Thymus (tissue), 11 donors: ENCODE measurements around the gene BCAS4. TPM values are rescaled to one million over a fixed set of nuclear protein-coding genes. Genes with fewer than 3 reads are reported as not detected.
A peak's percentile ranks its signal among the peaks of the same experiment; 100 is the strongest.

Source experiments
- DNase-seq, 9 donors: peaks; one replicate each; pipeline ENCODE4 v3.0.0-alpha.2; 2013; ENCODE audit warnings: low spot score in 9 of 9, low read depth in 6 of 9, missing footprints in 1 of 9
- H3K27ac ChIP-seq, 2 donors: one replicate each; pipeline ENCODE4 v1.5.1; 2013; ENCODE audit warnings: control low read depth in 1 of 2, low read depth in 1 of 2, low read length in 1 of 2, mild to moderate bottlenecking in 1 of 2, moderate library complexity in 1 of 2
- H3K27me3 ChIP-seq, 2 donors: one replicate each; pipeline ENCODE4 v1.5.1; 2013; ENCODE audit warnings: low read length in 1 of 2; ENCODE audit not compliant: control insufficient read depth in 2 of 2, insufficient read depth in 1 of 2
- H3K36me3 ChIP-seq, 2 donors: one replicate each; pipeline ENCODE4 v1.5.1; 2013; ENCODE audit warnings: low read length in 1 of 2, mild to moderate bottlenecking in 1 of 2, moderate library complexity in 1 of 2; ENCODE audit not compliant: control insufficient read depth in 2 of 2, insufficient read depth in 2 of 2
- H3K4me1 ChIP-seq, 2 donors: one replicate each; pipeline ENCODE4 v1.5.1; 2013; ENCODE audit warnings: low read length in 2 of 2; ENCODE audit not compliant: control insufficient read depth in 2 of 2, insufficient read depth in 2 of 2
- H3K4me3 ChIP-seq, 2 donors: one replicate each; pipeline ENCODE4 v1.5.1; 2013; ENCODE audit warnings: low read length in 2 of 2, control low read depth in 1 of 2, mild to moderate bottlenecking in 1 of 2
- H3K9me3 ChIP-seq, 2 donors: one replicate each; pipeline ENCODE4 v1.5.1; 2013; ENCODE audit warnings: low read length in 1 of 2, mild to moderate bottlenecking in 1 of 2; ENCODE audit not compliant: control insufficient read depth in 2 of 2, insufficient read depth in 1 of 2
- whole genome bisulfite sequencing: extraction: QIAGEN DNeasy Blood & Tissue Kit; methylation state at CpG from one replicate; pipeline ENCODE4 v1.1.7; 2013; 5-methylcytosine and 5-hydroxymethylcytosine counted together
- polyA plus RNA-seq: library from polyadenylated mRNA; stranded (reverse); fragments of 200-250 nt; gene quantifications from one replicate; pipeline ENCODE4 v1.2.3, GENCODE V29; 2013
- total RNA-seq: library from RNA; stranded (reverse); fragments of 120-200 nt; gene quantifications from one replicate; pipeline ENCODE4 v1.2.4, GENCODE V29; 2013
- donor health status: healthy.

BCAS4 gene
- total and polyA plus RNA-seq, 2 donors, result 14.5 to 17.5 TPM

GRCh38 chr20:50852085-50852484 lies 57.2 kb downstream of the BCAS4 start:
- Histone ChIP-seq H3K27me3 (no peaks in the 10 kb centered on the region), H3K27ac (no peak overlapping the region), H3K36me3 (no peaks in the 10 kb centered on the region), H3K9me3 (no peaks in the 10 kb centered on the region), H3K4me3 (no peak overlapping the region), H3K4me1 (peaks cover 0 to 31% of the 10 kb centered on the region in 2 donors)
- WGBS, result 97% methylated on average over 9 of the region's 9 CpGs
- no peak for DNase-seq

- Histone ChIP-seq H3K9me3 (no peaks in the 10 kb centered on the region), H3K27ac (peak overlapping the region in 1 of 2 donors; percentile 26), H3K36me3 (no peaks in the 10 kb centered on the region), H3K4me3 (no peak overlapping the region), H3K27me3 (no peaks in the 10 kb centered on the region), H3K4me1 (peaks cover 0 to 14% of the 10 kb centered on the region in 2 donors)
- no peak for DNase-seq
- WGBS, result 96% methylated on average over 18 of the region's 18 CpGs
Observed at GRCh38 chr20:50854506-50855249, 59.8 kb downstream of the BCAS4 start.

- Histone ChIP-seq H3K27me3 (no peaks in the 10 kb centered on the region), H3K9me3 (no peaks in the 10 kb centered on the region), H3K27ac (peak overlapping the region; percentile 20 to 63), H3K36me3 (no peaks in the 10 kb centered on the region), H3K4me1 (peaks cover 0 to 7% of the 10 kb centered on the region in 2 donors), H3K4me3 (no peak overlapping the region)
- no peak for DNase-seq
- WGBS, result 92% methylated on average over 23 of the region's 23 CpGs
Observed at GRCh38 chr20:50855498-50856474, 60.9 kb downstream of the BCAS4 start.

- H3K4me1 ChIP-seq, result no peaks in the 10 kb centered on the region
- no peak for DNase-seq
- H3K36me3 ChIP-seq, result no peaks in the 10 kb centered on the region
- H3K27ac ChIP-seq, result peak overlapping the region; percentile 55 to 59
- no peaks in the 10 kb centered on the region for H3K9me3 ChIP-seq
- 96% methylated on average over 5 of the region's 5 CpGs for WGBS
- H3K27me3 ChIP-seq, result no peaks in the 10 kb centered on the region
- H3K4me3 ChIP-seq, result no peak overlapping the region
Observed at GRCh38 chr20:50856475-50857041, 61.7 kb downstream of the BCAS4 start.

GRCh38 chr20:50857348-50857747 lies 62.5 kb downstream of the BCAS4 start:
- no peaks in the 10 kb centered on the region for H3K4me1 ChIP-seq
- no peaks in the 10 kb centered on the region for H3K9me3 ChIP-seq
- DNase-seq, result no peak
- no peak overlapping the region for H3K4me3 ChIP-seq
- 97% methylated on average over 7 of the region's 7 CpGs for WGBS
- no peaks in the 10 kb centered on the region for H3K27me3 ChIP-seq
- H3K27ac ChIP-seq, result no peak overlapping the region
- no peaks in the 10 kb centered on the region for H3K36me3 ChIP-seq

GRCh38 chr20:50858525-50858924 lies 63.7 kb downstream of the BCAS4 start:
- no peaks in the 10 kb centered on the region for H3K4me1 ChIP-seq
- 98% methylated on average over 5 of the region's 5 CpGs for WGBS
- H3K4me3 ChIP-seq, result no peak overlapping the region

GRCh38 chr20:50859161-50859560 lies 64.3 kb downstream of the BCAS4 start:
- WGBS, result 98% methylated on average over 10 of the region's 10 CpGs

More at GRCh38 chr20:50858525-50858924, 63.7 kb downstream of the BCAS4 start:
- Histone ChIP-seq H3K27ac (no peak overlapping the region), H3K27me3 (no peaks in the 10 kb centered on the region), H3K36me3 (no peaks in the 10 kb centered on the region), H3K9me3 (no peaks in the 10 kb centered on the region)
- no peak for DNase-seq

GRCh38 chr20:50861012-50861411 lies 66.2 kb downstream of the BCAS4 start:
- no peak overlapping the region for H3K27ac ChIP-seq
- H3K9me3 ChIP-seq, result no peaks in the 10 kb centered on the region
- no peaks in the 10 kb centered on the region for H3K36me3 ChIP-seq
- 97% methylated on average over 12 of the region's 12 CpGs for WGBS
- DNase-seq, result no peak
- H3K4me3 ChIP-seq, result no peak overlapping the region
- peaks cover 0 to 2% of the 10 kb centered on the region in 2 donors for H3K4me1 ChIP-seq
- H3K27me3 ChIP-seq, result no peaks in the 10 kb centered on the region

More at GRCh38 chr20:50859161-50859560, 64.3 kb downstream of the BCAS4 start:
- no peak for DNase-seq
- Histone ChIP-seq H3K4me3 (no peak overlapping the region), H3K9me3 (no peaks in the 10 kb centered on the region), H3K27ac (no peak overlapping the region), H3K4me1 (no peaks in the 10 kb centered on the region), H3K36me3 (no peaks in the 10 kb centered on the region), H3K27me3 (no peaks in the 10 kb centered on the region)
